DMS114 treated with DMSO at 0.1 percent for 48 hours (cell line): ENCODE measurements around the gene ARL8A.
A peak's percentile ranks its signal among the peaks of the same experiment; 100 is the strongest.
"Not testable (repeated sequence)": the region's sequence is repeated elsewhere in the genome, so short reads cannot be mapped to it uniquely, and the experiment has no call there.

Experiments used
- DNase-seq: peaks from one replicate; lab custom pipeline; 2025; ENCODE audit not compliant: unreplicated experiment; lab: John Stamatoyannopoulos, UW

ARL8A gene

DNA sequence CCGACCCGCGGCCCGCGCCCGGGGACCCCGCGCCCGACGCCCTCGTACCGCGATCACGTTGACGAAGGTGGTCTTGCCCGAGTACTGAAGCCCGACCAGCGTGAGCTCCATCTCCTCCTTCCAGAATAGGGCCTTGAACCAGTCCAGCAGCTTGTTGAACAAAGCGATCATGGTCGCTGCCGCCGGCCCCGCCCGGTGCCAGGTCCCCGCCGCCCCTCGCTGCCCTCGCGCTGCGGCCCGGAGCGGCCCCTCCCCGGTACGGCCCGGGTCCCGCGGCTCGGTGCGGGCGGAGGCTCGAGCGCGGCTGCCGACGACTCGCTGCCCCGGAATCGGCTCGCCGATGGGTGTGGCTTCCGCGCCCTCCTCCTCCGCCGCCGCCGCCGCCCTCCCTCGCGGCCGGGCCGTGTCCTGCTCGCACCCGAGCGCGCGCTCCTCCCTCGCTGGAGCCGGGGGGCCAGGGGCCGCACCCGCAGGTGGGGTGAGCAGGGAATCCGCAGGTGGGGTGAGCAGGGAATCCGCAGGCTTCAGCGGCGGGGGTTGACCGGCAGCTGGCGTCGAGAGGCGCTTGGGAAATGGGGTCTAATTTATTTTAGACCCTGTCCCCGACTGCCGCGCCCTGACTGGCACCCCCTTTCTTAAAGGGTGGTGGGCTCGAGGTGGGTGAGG is at the start of gene ARL8A:
TSS of gene ARL8A (minus strand) at position 336 of the 666 bp plus-strand sequence. CDS start at position 171, 165 bp downstream.
- DNase-seq, result peak; percentile 22

DNA sequence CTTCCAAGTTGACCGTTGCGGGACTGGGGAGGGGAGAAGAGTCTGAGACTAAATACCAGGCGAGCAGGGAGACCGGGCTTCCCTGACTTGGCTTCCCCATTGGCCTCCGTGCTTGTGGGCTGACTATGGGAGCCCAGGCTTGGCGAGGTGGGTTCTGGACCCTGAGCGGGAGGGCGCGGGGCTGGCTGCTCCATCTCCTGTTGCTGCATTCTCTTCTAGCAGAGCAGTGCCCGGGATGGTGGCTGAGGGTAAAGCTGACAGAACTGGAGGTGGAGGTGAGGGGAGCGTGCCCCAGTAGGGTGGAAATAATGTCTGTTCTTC is 49.8 kb upstream of the ARL8A start:
- no peak for DNase-seq

DNA sequence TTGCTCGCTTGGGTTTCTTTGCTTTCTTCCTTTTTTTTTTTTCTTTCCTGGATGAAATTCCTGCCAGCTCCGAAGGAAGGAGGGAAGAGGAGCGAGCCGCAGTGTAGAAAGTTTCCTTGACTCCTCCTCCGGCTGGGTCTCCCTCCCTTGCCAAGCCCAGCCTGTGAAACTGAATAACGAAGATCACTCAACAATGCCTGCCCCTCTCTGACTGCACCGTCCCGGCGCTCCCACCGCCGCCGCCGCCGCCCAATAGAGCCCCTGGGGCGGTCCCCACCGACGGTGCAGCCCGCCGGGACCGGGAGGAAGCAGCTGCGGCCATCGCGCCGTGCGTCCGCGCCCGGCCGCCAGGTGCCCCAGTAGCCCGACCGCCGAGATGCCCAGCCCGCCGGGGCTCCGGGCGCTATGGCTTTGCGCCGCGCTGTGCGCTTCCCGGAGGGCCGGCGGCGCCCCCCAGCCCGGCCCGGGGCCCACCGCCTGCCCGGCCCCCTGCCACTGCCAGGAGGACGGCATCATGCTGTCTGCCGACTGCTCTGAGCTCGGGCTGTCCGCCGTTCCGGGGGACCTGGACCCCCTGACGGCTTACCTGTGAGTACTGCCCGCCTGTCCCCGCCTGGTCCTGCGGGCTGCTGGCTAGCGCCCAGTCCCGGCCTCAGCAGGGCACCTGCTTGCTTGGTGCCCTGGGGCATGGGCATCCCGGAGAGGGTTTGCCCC is 49.2 kb upstream of the ARL8A start, which contains the start of gene LGR6:
TSS of gene LGR6 (plus strand) at position 186 of the 714 bp plus-strand sequence. CDS start at position 377, 191 bp downstream.
- DNase-seq, result no peak

DNA sequence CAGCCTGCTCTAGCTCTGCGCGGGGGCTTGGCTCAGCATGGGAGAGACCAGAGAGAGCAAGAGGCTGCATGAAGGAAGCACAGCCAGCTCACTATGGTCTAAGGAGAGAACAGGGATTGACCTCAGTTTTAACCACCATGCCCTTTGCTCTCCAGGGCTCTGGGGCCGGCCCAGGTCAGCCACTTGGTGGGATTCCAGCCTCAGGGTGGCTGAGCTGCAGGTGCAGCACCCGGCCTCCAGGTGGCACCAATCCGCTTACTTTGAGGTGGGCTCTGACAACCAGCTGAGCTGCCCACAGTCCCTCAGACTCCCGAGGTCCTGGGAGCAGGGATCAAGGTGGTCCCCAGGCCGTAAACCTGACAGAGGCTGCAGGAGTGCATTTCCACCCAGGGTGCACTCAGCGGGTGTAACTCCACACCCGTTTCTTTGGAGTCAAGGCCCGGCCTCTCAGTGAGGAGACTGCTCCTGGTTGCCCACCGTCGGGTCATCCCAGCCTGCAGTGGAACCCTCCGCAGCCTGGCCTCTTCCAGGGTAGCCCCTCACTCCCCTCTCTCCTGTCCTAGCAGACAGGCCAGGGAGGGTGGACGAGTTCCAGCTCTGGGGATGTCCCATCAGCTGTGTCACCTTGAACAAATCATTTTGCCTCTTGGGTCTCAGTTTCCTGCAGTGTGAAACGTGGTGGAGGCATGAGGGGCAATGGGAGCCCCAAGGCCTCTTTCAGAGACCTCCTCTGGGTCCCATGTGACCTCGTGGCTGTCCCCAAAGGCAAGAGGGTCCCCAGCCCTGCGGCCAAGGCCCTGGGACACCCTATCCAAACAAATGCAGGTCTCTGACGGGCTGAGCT is 48.5 kb upstream of the ARL8A start:
- DNase-seq, result peak; percentile 10

DNA sequence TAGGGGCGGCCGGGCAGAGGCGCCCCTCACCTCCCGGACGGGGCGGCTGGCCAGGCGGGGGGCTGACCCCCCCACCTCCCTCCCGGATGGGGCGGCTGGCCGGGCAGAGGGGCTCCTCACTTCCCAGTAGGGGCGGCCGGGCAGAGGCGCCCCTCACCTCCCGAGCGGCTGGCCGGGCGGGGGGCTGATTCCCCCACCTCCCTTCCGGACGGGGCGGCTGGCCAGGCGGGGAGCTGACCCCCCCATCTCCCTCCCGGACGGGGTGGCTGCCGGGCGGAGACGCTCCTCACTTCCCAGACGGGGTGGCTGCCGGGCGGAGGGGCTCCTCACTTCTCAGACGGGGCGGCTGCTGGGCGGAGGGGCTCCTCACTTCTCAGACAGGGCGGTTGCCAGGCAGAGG is 46.9 kb upstream of the ARL8A start:
- not testable (repeated sequence) for DNase-seq

DNA sequence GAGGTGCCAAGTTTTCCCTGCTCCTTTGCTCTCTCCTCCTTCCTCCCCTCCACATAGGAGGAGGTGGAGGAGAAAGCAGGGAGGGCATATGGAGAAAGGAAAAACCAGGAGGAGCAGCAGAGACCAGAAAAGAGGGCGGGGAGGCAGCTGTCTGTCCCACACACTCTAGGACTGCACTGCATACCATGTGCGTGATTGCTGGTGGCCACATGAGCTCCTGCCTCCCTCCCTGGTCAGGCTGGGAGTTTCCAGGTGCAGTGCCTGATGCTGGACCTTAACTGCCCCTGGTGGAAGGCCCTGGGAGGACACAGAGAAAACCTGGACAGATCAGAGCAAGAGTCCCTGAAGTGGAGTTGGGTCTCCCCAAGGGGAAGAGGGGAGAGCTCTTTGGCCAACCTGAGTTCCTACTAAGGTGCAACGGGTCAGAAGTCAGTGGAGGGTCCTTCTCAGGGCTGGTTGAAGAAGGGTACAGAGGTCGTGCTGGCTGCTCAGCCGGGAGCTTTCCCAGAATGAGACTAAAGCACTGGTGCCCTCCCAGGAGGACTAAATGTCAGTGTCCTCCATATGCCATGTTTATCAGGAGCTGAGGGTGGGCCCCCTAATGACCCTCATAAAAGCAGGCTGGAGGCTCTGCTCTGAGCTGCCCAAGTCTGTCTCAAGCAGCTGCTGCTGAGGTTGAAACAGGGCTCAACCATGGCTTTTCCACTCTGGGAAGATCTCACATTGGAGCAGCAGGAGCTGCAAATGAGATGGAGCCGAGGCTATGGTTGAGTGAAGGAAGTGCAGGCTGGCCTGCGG is 45.6 kb upstream of the ARL8A start:
- DNase-seq, result no peak

DNA sequence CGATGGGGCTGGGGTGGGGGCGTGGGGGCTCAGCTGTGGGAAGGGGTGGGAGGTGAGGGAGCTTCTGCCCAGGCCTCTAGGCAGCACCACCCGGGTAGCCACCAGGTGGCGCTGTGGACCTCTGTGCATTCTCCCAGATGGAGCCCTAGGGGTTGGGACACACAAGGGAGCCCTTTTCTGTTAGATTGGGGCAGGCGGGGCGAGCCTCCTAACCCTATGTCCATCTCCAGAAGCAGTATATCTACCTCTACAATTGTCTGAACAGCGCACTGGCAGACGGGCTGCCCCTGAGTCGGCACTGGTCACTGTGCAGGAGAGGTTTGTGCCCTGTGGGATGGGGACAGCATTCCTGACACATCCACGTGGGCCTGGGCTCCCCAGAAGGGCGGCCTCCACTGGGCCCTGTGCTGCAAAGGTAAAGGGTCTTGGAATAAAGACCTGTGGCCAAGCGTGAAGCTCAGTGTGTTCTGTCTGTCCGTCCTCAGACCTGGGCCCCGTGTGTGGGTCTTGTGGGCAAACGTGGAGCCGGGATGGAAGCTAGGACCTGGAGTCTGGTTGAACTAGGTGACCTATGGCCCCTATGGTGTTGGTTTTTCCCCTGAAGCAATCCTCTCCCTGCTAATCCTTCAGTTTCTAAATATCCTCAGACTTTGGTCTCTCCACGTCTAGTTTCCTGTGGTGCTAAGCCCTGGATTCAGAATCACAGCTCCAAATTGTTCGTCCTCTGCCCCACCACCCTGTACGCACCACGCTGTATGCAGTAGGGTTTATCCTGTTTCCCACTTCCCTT is 44.7 kb upstream of the ARL8A start:
- peak; percentile 12 for DNase-seq

DNA sequence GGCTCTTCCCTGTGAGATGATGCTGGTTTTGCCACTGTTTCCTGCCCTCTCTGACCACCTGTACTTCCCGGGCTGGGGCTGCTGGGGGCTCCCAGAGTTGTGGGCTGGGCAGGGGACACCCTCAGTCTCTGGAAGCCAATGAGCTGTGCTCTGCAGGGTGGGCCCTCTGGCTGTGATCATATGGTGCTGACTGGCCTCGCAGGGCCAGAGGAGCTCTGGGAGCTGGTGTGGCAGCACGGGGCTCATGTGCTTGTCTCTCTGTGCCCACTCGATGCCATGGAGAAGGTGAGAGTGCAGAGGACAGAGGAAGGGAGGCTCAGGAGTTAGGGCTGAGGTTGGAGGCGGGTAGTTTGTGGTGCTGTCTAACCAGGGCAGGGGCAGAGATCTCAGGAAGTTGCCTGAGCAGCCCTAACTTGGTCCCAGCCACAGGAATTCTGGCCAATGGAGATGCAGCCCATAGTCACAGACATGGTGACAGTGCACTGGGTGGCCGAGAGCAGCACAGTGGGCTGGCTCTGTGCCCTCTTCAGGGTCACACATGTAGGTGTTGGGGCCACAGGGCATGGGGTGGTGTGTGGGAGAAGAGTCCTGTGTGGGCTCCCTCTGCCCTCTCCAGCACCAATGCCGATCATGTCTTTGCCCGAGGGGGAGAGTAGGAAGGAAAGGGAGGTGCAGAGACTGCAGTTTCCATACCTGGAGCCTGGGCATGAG is 43.3 kb upstream of the ARL8A start:
- DNase-seq, result no peak

DNA sequence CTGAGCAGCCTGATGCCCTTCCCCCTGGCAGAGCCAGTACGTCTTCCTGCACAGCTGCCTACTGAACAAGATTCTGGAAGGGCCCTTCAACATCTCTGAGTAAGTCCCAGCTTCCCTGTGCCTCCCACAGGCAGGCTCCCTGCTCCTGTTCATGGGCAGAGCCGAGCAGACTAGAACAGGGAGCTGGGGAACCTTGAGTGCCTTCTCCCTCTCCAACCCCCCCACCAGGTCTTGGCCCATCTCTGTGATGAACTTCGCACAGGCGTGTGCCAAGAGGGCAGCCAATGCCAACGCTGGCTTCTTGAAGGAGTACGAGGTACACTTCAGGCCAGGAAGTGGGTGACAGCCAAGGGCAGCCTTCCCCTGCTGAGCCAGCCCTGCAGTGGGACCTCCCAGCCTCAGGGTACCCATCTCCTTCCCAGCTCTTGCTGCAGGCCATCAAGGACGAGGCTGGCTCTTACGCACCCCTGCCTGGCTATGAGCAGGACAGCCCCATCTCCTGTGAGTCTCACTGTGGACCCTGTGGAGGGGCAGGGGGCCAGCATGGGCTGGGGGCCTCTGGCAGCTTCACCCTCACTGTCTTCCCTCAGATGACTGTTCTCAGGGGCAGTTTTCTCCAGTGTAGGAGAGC is 42.6 kb upstream of the ARL8A start:
- DNase-seq, result no peak

DNA sequence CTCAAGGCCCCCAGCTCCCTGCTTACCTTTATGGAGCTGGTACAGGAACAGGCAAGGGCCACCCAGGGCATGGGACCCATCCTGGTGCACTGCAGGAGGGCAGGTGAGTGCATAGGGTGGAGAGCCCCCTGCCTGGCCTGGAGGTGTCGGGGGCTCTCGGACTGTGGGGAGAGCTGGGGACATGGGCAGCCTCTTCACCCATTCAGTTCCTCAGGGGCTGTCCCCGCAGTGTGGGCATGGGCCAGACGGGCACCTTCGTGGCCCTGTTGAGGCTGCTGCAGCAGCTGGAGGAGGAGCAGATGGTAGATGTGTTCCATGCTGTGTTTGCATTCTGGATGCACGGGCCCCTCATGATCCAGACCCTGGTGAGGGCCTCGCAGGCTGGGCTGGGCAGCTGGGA is 41.8 kb upstream of the ARL8A start:
- no peak for DNase-seq

DNA sequence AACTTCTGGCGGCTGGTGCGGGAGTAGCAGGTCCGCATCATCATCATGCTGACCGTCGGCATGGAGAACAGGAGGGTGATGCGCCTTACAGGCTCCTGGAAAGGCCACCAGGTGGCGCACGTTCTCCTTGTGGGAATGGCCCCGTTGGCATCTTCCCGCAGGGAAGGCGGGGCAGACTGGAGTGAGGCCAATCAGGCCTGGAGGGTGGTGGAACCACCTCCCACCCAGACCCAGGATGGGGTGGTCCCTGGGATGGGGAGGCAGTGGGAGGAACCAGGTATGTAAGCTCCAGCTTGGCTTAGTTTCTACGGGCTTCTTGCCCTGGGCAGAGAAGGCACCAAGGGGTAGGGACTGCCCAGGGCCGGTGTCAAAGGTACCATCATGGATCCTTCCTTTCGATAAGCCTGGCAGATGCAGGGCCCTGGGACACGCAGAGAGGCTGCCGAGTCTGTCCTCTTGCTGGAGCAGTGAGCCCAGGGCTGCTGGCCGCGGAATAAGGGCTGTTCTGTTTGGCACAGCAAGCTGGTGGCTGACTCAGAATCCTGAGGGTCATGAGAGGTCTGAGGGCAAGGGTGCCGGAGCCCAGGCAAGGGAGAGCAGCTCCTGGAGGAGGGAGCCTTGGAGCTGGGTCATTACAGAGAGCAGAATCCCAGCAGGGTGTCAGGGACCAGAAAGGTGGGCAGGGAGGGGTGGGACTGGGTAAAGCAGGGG is 40.4 kb upstream of the ARL8A start:
- peak; percentile 64 for DNase-seq

DNA sequence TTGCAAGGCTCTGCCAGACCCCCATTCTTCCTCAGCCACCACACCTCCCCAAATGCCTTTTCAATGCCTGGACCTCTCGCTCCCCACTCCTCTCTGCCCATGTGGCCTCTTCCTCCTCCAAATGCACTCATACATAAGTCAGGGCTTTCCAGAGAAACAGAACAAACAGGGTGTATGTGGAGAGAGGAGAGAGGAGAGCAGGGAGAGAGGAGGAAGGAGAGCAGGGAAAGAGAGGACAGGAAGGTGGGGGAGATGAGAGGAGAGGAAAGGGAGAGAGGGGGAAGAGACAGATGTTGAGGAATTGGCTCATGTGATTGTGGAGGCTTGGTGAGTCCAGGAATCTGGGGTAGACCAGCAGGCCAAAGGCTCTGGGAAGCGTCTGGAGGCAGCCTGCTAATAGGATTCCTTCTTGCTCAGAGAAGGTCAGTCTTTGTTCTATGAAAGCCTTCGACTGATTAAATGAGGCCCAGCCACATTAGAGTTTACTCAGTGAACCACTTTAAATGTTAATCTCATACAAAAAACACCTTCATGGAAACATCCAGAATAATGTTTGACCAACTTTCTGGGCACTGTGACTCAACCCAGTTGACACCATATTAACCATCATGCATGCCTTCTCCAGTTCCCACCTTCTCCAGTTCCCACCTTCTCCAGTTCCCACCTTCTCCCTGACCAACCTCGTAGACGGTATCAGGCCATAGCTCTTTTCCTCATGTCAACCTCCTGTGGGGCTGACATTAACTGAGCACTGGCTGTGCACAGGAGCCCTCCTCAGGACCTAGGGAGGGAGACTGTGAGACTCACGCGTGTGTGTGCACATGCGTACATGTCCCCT is 37.7 kb upstream of the ARL8A start:
- DNase-seq, result no peak

DNA sequence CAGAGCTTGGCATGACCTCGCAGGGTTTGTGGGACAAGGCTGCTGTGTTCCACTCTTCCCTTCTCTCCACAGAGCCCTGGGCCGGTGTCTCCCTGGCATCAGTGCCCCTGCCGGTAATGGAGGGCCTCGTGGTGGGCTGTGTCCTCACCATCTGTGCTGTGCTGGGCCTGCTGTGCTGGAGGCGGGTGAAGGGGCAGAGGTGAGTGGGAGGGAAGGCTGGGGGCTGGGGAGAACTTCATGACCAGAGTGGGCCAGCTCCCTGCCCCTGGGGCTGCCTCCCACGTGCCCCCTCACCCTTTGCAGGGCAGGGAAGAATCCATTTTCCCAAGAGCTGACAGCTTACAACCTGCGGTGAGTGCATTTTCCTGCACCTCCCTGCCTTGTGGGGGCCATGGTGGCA is 37.0 kb upstream of the ARL8A start:
- no peak for DNase-seq

DNA sequence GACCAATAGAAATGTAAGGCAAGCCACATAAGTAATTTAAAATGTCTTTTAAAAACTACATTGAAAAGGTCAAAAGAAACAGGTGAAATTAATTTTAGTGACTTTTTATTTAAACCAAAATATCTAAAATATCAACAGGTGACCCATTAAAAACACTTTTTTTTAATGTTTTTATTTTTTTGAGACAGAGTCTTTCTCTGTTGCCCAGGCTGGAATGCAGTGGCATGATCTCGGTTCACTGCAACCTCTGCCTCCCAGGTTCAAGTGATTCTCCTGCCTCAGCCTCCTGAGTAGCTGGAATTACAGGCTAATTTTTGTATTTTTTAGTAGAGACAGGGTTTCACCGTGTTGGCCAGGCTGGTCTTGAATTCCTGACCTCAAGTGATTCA is 36.2 kb upstream of the ARL8A start:
- DNase-seq, result not testable (repeated sequence)

DNA sequence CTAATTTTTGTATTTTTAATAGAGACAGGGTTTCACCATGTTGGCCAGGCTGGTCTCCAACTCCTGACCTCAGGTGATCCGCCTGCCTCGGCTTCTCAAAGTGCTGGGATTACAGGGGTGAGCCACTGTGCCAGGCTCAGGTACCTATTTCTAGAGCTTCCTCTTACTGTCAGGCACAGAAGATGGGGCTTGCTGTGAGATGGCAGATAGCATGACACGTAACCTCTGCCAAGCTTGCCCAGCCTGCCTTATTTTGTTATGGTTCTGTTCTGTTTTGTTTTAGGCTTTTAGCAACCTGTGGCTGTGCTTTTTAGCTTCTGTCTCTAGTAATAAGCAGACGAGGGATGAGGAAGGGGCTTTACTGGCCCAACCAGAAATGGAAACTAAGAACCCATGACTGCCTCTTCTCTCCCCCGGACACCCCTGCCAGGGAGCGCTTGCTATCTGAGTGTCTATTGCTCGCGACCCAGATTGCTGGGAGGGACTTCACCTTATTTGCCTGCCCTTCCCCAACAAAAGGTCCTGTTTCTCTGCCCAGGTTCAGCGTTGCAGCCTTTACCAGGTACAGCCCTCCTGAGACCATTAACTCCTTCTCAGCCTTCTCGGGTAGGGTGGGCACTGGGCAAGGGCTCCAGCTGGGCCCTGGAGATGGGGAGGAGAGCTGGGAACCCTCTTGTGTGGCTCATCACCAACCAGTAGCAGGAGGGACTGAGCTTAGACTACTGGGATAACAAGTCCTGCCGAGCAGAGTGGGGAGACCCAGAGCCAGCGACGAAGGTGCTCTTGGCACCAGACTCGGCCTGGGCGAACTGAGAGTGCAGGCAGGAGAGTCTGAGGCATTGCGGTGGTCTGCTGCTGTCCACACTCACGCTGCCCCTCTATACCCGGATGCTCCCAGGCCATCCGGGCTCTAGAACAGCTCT is 35.6 kb upstream of the ARL8A start:
- no peak for DNase-seq
